GM12874 (cell line): ENCODE measurements around the gene HYKK.
A peak's percentile ranks its signal among the peaks of the same experiment; 100 is the strongest.

ENCODE experiments used
- CTCF ChIP-seq: IDR thresholded peaks from 2 replicates; pipeline ENCODE4 v1.5.1; 2011; ENCODE audit warnings: low read depth, mild to moderate bottlenecking, control low read depth, low read length, moderate library complexity; ENCODE audit not compliant: insufficient read depth

Gene HYKK

GRCh38 chr15:78565097-78565950 lies 57.9 kb downstream of the HYKK start, which contains the start of gene CHRNA5:
Gene CHRNA5 (plus strand): TSS chr15:78565520. CDS start chr15:78565720, 200 bp downstream.
- TF ChIP-seq CTCF: no peak

- peak; percentile 10; the same call in 1 of the 2 replicates for TF ChIP-seq CTCF
Observed at GRCh38 chr15:78565951-78566774, 58.8 kb downstream of the HYKK start.

GRCh38 chr15:78567531-78567930 lies 60.2 kb downstream of the HYKK start:
- TF ChIP-seq CTCF: no peak

- TF ChIP-seq CTCF: no peak
Observed at GRCh38 chr15:78570710-78571109, 63.3 kb downstream of the HYKK start.

GRCh38 chr15:78571382-78571781 lies 64.0 kb downstream of the HYKK start:
- TF ChIP-seq CTCF: no peak

GRCh38 chr15:78573416-78573815 lies 66.0 kb downstream of the HYKK start:
- no peak for TF ChIP-seq CTCF

GRCh38 chr15:78574944-78575343 lies 67.6 kb downstream of the HYKK start:
- TF ChIP-seq CTCF: no peak
